GM12892 (cell line): ENCODE data around the gene ARHGEF33.

ENCODE experiments used
- POLR2A ChIP-seq: IDR thresholded peaks from 2 replicates; pipeline ENCODE4 v1.6.1; 2011; ENCODE audit warnings: low read depth, low read length, control low read depth
- POLR2AphosphoS5 ChIP-seq: IDR thresholded peaks from 2 replicates; pipeline ENCODE4 v1.6.1; 2011; ENCODE audit warnings: low read depth, low read length, control low read depth

GRCh38 chr2:38907242-38907641, 17.6 kb downstream of the ARHGEF33 start:
- TF ChIP-seq POLR2AphosphoS5: no peak
- no peak for TF ChIP-seq POLR2A
